ENCODE measurements around the gene FSTL4.

DNA sequence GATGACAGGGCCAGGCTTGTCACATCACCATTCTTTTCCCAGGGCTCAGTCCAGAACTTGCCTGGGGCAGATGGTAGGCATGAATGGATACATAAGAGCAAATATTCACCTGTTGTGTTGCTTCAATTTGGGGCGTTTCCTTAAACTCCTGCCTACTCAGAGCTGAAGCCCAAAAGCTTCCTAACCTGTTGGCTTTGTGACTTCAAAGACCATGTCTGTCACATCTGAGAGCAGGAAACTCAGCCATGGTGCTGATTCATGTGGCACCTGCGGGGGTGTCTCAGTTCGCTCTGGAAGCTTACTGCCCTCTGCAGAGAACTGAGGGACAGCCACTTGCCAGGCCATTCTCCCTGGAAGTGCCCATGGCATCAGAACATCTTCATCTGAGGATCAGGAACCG lies 313.9 kb downstream of the FSTL4 start:
- TF ChIP-seq CEBPB (IDR thresholded peaks at IDR 0.05; ENCODE audit: low read depth, low read length) (no peak), RCOR1 (IDR thresholded peaks at IDR 0.05; ENCODE audit: insufficient replicate concordance, low read length) (no peak), POLR2A (IDR thresholded peaks at IDR 0.05; ENCODE audit: low read depth, low read length) (no peak)
- TF ChIP-seq, protein P1, sequence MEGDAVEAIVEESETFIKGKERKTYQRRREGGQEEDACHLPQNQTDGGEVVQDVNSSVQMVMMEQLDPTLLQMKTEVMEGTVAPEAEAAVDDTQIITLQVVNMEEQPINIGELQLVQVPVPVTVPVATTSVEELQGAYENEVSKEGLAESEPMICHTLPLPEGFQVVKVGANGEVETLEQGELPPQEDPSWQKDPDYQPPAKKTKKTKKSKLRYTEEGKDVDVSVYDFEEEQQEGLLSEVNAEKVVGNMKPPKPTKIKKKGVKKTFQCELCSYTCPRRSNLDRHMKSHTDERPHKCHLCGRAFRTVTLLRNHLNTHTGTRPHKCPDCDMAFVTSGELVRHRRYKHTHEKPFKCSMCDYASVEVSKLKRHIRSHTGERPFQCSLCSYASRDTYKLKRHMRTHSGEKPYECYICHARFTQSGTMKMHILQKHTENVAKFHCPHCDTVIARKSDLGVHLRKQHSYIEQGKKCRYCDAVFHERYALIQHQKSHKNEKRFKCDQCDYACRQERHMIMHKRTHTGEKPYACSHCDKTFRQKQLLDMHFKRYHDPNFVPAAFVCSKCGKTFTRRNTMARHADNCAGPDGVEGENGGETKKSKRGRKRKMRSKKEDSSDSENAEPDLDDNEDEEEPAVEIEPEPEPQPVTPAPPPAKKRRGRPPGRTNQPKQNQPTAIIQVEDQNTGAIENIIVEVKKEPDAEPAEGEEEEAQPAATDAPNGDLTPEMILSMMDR (conservative IDR thresholded peaks at IDR 0.05; ENCODE audit: low read depth, low read length), result no peak

Measured in IMR-90 (cell line).